SK-N-SH treated with all-trans-retinoic acid at 6 μM for 48 hours (cell line): Measurements from ENCODE around the gene DRP2.

Experiments
- ARNTL ChIP-seq: fragments of 450-650 bp; formaldehyde crosslinking; IDR thresholded peaks from 2 replicates; pipeline ENCODE4 v1.5.0; 2020; ENCODE audit warnings: low read depth, mild to moderate bottlenecking, moderate library complexity, borderline replicate concordance
- ESRRG ChIP-seq: fragments of 250-450 bp; sonication (Bioruptor Pico); IDR thresholded peaks from 2 replicates; pipeline ENCODE4 v1.6.1; 2021; ENCODE audit warnings: mild to moderate bottlenecking
- OSR1 ChIP-seq: fragments of 250-450 bp; sonication (Bioruptor Pico); IDR thresholded peaks from 2 replicates; pipeline ENCODE4 v1.8.0; 2022; ENCODE audit warnings: moderate library complexity, mild to moderate bottlenecking, inconsistent platforms
- PATZ1 ChIP-seq: fragments of 250-450 bp; sonication (Bioruptor Pico); IDR thresholded peaks from 2 replicates; pipeline ENCODE4 v1.8.0; 2020; ENCODE audit warnings: mild to moderate bottlenecking, moderate library complexity, borderline replicate concordance
- POU6F1 ChIP-seq: fragments of 250-450 bp; sonication (Bioruptor Pico); IDR thresholded peaks from 2 replicates; pipeline ENCODE4 v1.8.0; 2021; ENCODE audit warnings: low read depth, mild to moderate bottlenecking, moderate library complexity, borderline replicate concordance
- PPARA ChIP-seq: fragments of 250-450 bp; sonication (Bioruptor Pico); IDR thresholded peaks from 2 replicates; pipeline ENCODE4 v1.5.0; 2020; ENCODE audit warnings: mild to moderate bottlenecking, borderline replicate concordance
- RARB ChIP-seq: fragments of 250-450 bp; sonication (Bioruptor Pico); IDR thresholded peaks from 2 replicates; pipeline ENCODE4 v1.8.0; 2021; ENCODE audit warnings: mild to moderate bottlenecking, moderate library complexity
- SNAI2 ChIP-seq: fragments of 250-450 bp; sonication (Bioruptor Pico); IDR thresholded peaks from 2 replicates; pipeline ENCODE4 v1.5.0; 2020; ENCODE audit warnings: mild to moderate bottlenecking, moderate library complexity
- ZC3H10 ChIP-seq: fragments of 250-450 bp; sonication (Bioruptor Pico); IDR thresholded peaks from 2 replicates; pipeline ENCODE4 v1.5.1; 2021; ENCODE audit warnings: mild to moderate bottlenecking, moderate library complexity
- ZFP3 ChIP-seq: fragments of 250-450 bp; sonication (Bioruptor Pico); IDR thresholded peaks from 2 replicates; pipeline ENCODE4 v1.5.0; 2020; ENCODE audit warnings: mild to moderate bottlenecking, moderate library complexity
- ZNF70 ChIP-seq: fragments of 450-650 bp; formaldehyde crosslinking; IDR thresholded peaks from 2 replicates; pipeline ENCODE4 v1.5.0; 2020; ENCODE audit warnings: mild to moderate bottlenecking, moderate library complexity
- ZNF8 ChIP-seq: fragments of 450-650 bp; formaldehyde crosslinking; IDR thresholded peaks from 2 replicates; pipeline ENCODE4 v1.5.0; 2020; ENCODE audit warnings: mild to moderate bottlenecking, moderate library complexity
- TF ChIP-seq, protein P1 (sequence below): fragments of 250-450 bp; sonication (Bioruptor Pico); IDR thresholded peaks from 2 replicates; pipeline ENCODE4 v1.5.1; 2020; ENCODE audit warnings: low read depth, mild to moderate bottlenecking, moderate library complexity

DNA sequence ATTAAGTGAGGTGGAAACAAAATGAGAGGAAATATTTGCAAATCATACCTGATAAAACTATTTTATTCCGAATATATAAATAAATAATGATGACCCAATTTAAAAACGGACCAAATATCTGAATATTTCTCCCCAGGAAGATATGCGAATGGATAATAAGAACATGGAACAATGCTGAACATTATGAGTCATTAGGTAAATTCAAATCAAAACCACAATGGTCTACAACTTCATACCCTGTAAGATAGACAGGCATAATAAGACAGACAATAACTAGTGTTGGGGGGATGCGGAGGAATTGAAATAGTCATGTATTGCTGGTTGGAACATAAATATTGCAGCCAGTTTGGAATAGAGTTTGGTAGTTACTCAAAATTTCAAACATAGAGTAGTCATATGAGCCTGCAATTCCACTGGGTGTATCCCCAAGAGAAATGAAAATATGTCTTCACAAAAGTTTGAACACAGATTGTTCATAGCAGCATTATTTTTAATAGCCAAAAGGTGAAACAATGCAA lies 47.6 kb upstream of the DRP2 start:
- TF ChIP-seq, protein P1, sequence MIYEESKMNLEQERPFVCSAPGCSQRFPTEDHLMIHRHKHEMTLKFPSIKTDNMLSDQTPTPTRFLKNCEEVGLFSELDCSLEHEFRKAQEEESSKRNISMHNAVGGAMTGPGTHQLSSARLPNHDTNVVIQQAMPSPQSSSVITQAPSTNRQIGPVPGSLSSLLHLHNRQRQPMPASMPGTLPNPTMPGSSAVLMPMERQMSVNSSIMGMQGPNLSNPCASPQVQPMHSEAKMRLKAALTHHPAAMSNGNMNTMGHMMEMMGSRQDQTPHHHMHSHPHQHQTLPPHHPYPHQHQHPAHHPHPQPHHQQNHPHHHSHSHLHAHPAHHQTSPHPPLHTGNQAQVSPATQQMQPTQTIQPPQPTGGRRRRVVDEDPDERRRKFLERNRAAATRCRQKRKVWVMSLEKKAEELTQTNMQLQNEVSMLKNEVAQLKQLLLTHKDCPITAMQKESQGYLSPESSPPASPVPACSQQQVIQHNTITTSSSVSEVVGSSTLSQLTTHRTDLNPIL: no peak
- TF ChIP-seq ESRRG (CRISPR knock-in tag) (no peak), RARB (no peak), ZFP3 (CRISPR knock-in tag) (no peak), POU6F1 (CRISPR knock-in tag) (no peak), ZNF70 (CRISPR knock-in tag) (no peak), ZC3H10 (CRISPR knock-in tag) (no peak), PPARA (CRISPR knock-in tag) (no peak), PATZ1 (no peak), SNAI2 (CRISPR knock-in tag) (no peak), ARNTL (no peak), ZNF8 (no peak), OSR1 (CRISPR knock-in tag) (no peak)
